SIG-M5 (cell line): ENCODE results near the gene LPP.
"Not testable (repeated sequence)": the region's sequence is repeated elsewhere in the genome, so short reads cannot be mapped to it uniquely, and the experiment has no call there.

ENCODE experiments used
- DNase-seq: peaks from one replicate; lab custom pipeline; 2025; lab: John Stamatoyannopoulos, UW

The LPP gene

GRCh38 chr3:188677344-188677743 is 523.4 kb downstream of the LPP start:
- no peak for DNase-seq

- no peak for DNase-seq
Measured at GRCh38 chr3:188680189-188680588, 526.2 kb downstream of the LPP start.

- no peak for DNase-seq
Measured at GRCh38 chr3:188680605-188681004, 526.6 kb downstream of the LPP start.

- no peak for DNase-seq
Measured at GRCh38 chr3:188682316-188682715, 528.4 kb downstream of the LPP start.

- no peak for DNase-seq
Measured at GRCh38 chr3:188683032-188683521, 529.1 kb downstream of the LPP start.

- DNase-seq = no peak
Measured at GRCh38 chr3:188684276-188684675, 530.3 kb downstream of the LPP start.

GRCh38 chr3:188685789-188686188 is 531.8 kb downstream of the LPP start:
- no peak for DNase-seq

- DNase-seq = no peak
Measured at GRCh38 chr3:188686324-188686723, 532.4 kb downstream of the LPP start.

GRCh38 chr3:188687389-188687788 is 533.4 kb downstream of the LPP start:
- DNase-seq = no peak

GRCh38 chr3:188689101-188689574 is 535.2 kb downstream of the LPP start:
- DNase-seq = no peak

GRCh38 chr3:188690064-188690463 is 536.1 kb downstream of the LPP start:
- DNase-seq = no peak

GRCh38 chr3:188691004-188691403 is 537.0 kb downstream of the LPP start:
- DNase-seq = no peak

- no peak for DNase-seq
Measured at GRCh38 chr3:188691665-188692064, 537.7 kb downstream of the LPP start.

GRCh38 chr3:188692700-188693099 is 538.7 kb downstream of the LPP start:
- no peak for DNase-seq

GRCh38 chr3:188693435-188693834 is 539.5 kb downstream of the LPP start:
- no peak for DNase-seq

GRCh38 chr3:188695241-188695640 is 541.3 kb downstream of the LPP start:
- no peak for DNase-seq

- no peak for DNase-seq
Measured at GRCh38 chr3:188697127-188697526, 543.2 kb downstream of the LPP start.

GRCh38 chr3:188698436-188698835 is 544.5 kb downstream of the LPP start:
- DNase-seq = no peak

- DNase-seq = no peak
Measured at GRCh38 chr3:188700501-188700900, 546.5 kb downstream of the LPP start.

GRCh38 chr3:188700918-188701317 is 547.0 kb downstream of the LPP start:
- DNase-seq = no peak

GRCh38 chr3:188701485-188701969 is 547.6 kb downstream of the LPP start:
- DNase-seq = peak; percentile 52

- DNase-seq = not testable (repeated sequence)
Measured at GRCh38 chr3:188702028-188702427, 548.1 kb downstream of the LPP start.

GRCh38 chr3:188706176-188706575 is 552.2 kb downstream of the LPP start:
- DNase-seq = no peak

- DNase-seq = no peak
Measured at GRCh38 chr3:188706599-188706998, 552.6 kb downstream of the LPP start.
